ENCODE measurements around the gene SYNDIG1.

SYNDIG1 gene

DNA sequence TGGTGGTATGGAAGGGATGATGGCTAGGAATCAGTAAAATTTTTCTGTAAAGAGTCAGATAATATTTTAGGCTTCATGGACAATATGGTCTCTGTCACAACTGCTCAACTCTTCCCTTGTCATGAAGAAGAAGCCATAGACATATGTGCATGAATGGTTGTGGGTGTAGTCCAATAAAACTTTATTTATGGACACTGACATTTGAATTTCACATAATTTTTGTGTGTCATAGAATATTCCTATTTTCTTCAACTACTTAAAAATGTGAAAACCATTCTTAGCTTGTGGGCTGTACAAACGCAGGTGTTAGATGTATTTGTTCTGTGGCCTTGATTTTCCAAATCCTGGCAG is 59.9 kb downstream of the SYNDIG1 start:
- DNase-seq, result no peak

DNA sequence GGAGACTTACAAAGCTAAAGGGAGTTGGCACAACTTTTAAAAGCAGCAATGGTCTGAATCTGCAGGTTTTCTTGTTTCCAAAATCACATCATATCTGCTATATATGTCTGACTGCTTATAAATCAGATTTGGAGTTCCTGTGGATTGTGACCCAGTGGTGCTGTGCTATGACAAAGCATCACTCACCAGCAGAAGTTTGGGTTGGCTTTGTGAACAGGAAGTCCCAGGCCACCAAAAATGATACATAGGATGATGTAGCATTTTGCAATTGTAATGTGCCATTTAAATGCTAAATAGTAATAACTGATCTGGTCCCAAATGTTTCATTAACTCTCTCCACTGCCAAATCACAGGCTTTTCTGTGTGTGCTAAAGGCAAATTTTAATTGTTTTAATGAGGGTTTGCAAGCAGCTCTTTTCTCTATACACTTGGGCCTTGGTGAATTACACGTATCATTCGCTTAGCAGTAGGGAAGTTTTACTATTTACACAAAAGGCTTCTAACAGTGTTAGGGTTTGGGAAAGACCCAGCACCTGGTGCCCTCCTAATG is 60.8 kb downstream of the SYNDIG1 start:
- DNase-seq, result no peak

GRCh38 chr20:24531202-24531601 is 61.8 kb downstream of the SYNDIG1 start:
- no peak for DNase-seq

DNA sequence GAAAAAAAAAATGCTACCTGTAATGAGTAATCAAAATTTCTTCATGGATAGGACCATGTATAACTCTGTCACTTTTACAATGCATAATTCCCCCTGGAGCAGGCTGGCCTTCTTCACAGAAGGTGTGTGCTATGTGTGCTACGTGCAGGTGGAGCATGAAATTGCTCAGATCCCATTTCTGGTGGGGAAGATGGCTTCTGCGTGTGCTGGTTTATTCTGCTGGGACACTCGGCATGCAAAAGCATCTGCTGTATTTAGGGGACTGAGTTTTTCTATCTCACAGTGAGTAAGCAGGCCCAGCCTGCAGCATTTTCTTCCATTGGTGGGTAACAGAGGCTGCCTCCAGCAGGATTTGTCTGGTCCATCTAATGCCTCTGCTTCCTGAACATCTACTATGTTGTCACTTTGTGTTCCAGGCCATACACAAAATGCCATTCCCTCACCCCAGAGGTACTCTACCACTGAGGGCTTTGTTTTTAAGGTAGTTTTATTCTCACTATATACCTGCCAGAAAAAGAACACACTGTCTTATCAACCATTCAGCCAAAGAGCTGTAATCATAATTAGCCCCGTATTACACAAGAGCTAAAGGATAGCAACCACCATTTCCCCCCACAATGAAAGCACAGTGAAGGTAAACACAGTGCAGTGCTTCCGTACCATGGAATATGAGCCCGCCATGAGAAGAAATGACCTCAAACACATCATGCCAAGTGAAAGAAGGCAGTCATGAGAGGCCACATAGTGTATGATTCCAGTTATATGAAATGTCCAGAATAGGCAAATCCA is 62.4 kb downstream of the SYNDIG1 start:
- DNase-seq, result no peak

GRCh38 chr20:24533449-24533848 is 64.0 kb downstream of the SYNDIG1 start:
- no peak for DNase-seq

DNA sequence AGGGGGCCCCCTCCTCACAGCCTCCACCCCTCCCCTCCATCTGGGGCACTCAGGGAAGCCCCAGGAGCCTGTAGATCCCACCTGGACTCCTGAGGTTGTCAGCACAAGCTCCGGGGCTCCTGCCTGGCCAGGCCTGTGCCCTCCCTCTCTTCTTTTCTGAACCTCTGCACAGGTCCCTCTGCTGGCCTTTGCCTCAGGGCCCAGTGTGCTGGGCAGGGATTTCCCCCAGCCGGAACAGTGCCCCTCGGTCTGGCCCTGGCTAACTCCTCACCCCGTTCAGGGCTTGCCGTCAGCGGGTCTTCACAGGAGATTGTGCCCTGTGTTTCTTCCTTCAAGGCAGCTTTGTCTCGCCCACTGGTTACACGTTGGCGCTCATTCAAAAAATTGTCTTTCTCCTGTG is 64.9 kb downstream of the SYNDIG1 start:
- no peak for DNase-seq

DNA sequence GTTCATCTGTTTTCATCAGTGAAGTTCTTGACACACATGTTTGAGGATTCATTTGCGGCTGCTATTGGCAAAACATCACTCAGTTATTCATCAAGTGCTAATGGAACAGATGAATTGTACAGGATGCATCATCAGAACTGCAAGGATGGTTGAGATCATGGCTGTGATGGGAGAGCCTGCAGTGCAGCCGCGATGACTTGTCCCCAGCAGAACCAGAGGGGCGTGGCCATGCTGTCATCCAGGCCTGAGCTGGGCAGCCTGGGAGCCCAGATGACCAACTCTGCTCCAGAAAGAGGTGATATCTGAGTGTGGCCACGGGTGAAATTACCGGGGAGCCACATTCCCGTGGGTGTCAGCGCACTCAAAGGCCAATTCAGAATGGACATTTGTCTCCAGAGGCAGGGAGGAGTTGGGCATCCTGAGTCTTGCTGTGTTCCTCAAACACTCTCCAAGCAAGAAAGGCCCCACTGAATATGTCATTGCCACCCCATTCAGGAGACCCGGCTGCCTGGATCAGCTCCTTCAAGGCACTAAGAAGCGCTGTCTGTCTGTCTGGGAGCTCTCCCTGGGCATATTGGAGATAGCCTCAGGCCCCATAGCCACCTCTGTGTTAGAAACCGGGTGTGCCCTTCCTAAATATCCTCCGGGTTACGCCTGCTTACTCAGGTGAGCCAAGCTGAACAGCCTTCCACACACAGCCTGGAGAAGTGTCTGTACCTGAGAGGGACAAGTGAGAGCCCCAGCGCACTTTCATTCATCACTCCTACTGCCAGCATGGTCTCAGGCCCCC is 66.7 kb downstream of the SYNDIG1 start:
- no peak for DNase-seq

DNA sequence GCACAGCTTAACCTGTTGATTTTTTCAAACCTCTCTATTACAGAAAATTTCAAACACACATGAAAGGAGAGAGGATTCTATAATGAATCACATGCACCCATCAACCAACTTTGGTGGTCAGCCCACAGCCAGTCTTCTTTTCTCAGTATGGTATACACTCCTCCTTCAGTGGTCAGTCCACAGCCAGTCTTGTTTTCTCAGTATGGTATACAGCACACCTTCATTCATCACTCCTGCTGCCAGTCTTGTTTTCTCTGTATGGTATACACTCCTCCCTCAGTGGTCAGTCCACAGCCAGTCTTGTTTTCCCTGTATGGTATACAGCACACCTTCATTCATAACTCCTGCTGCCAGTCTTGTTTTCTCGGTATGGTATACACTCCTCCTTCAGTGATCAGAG is 67.8 kb downstream of the SYNDIG1 start:
- no peak for DNase-seq

DNA sequence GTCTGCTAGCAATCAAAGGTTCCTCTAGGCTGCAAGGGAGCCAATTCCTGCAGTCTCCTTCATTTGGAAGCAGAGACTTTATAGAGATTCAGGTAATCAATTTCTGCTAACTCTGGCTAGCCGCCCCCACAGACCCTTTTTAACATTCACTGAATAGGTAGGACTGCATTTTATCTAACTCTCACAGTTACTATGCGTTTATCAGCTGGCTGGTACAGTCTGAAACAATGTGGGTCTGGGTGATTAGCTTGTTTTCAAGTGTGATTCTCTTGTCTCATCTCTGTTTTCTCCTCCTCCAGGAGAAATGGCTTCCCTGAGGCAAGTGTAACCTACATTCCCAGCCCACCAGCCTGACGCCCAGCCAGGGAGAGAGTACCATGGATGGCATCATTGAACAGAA is 73.3 kb downstream of the SYNDIG1 start:
- no peak for DNase-seq

DNA sequence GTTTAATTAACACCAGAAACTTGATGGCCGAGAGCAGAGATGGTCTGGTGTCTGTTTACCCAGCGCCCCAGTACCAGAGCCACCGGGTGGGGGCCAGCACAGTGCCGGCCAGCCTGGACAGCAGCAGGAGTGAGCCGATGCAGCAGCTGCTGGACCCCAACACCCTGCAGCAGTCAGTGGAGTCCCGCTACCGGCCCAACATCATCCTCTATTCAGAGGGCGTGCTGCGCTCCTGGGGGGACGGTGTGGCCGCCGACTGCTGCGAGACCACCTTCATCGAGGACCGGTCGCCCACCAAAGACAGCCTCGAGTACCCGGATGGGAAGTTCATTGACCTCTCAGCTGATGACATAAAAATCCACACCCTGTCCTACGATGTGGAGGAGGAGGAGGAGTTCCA is 73.7 kb downstream of the SYNDIG1 start:
- no peak for DNase-seq

- DNase-seq, result no peak
Observed at GRCh38 chr20:24543741-24544140, 74.3 kb downstream of the SYNDIG1 start.

DNA sequence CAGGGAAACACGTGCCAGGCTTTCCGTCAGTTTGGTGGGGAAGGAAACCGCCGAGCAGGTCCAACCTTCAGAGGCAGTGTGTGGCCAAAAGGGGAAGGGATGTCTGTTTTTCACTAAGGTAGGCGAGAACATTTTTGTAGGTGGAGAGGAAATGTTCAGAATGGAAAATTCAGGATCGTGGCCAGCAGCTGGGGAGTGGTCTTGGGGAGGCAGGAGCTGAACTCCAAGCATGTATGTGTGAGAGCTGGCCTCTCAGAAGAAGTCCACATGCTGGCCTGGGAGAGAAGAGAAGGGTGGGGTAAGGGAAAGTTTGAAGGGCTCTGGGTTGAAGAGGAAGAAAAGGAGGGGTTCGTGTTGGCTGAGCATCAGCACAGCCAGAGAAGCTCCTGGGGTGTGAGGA is 74.9 kb downstream of the SYNDIG1 start:
- no peak for DNase-seq

GRCh38 chr20:24545168-24545567 is 75.7 kb downstream of the SYNDIG1 start:
- no peak for DNase-seq

DNA sequence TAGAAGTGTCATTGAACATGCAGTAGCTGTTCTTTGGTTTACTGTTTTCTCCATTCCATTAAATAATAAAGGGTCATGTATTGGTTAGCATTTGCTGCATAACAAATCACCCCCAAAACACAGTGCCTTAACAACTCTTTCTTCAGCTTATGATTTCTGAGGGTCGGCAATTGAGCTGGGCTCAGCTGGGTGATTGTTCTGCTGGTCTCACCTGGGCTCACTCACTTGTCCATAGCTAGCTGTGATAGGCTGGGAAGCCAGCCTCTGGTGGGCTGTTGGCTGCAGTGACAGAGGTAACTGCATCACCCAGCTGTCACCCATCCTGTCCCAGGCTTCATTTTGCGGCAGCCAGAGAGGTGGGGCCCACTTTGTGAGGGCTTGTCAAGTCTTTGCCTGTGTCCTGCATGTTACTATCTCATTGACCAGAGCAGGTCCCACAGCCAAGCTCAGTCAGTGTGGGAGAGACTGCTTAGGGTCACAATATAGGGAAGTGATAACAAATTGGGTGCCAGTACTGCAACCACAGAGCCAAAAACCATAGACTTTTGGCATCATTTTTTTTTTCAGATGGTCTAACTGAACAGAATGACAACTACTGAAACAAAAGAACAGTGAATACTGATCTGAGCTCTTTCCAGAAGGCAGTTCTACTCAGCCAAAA is 76.9 kb downstream of the SYNDIG1 start:
- no peak for DNase-seq

- no peak for DNase-seq
Observed at GRCh38 chr20:24547967-24548366, 78.5 kb downstream of the SYNDIG1 start.

DNA sequence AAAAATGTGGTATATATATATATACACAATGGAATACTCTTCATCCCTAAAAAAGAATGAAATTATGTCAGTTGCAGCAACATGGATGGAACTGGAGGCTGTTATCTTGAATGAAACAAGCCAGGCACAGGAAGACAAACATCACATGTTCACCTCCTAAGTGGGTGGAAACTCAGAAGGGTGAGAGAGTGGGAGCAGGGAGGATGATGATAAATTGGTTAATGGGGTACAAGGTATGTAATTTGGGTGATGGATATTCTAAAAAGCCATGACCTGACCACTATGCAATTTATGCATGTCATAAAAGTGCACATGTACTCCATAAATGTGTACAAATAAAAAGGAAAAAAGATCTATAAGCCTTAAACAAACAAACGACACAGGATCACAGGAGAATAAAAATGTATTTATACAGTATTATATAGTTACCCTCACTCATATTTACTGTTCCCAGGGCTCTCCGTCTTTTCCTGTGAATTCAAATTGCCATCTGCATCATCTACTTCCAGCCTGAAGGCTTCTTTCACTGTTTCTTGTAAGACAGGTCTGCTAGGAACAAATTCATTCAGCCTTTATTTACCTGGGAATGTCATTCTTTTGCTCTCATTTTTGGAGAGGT is 89.8 kb downstream of the SYNDIG1 start:
- no peak for DNase-seq

DNA sequence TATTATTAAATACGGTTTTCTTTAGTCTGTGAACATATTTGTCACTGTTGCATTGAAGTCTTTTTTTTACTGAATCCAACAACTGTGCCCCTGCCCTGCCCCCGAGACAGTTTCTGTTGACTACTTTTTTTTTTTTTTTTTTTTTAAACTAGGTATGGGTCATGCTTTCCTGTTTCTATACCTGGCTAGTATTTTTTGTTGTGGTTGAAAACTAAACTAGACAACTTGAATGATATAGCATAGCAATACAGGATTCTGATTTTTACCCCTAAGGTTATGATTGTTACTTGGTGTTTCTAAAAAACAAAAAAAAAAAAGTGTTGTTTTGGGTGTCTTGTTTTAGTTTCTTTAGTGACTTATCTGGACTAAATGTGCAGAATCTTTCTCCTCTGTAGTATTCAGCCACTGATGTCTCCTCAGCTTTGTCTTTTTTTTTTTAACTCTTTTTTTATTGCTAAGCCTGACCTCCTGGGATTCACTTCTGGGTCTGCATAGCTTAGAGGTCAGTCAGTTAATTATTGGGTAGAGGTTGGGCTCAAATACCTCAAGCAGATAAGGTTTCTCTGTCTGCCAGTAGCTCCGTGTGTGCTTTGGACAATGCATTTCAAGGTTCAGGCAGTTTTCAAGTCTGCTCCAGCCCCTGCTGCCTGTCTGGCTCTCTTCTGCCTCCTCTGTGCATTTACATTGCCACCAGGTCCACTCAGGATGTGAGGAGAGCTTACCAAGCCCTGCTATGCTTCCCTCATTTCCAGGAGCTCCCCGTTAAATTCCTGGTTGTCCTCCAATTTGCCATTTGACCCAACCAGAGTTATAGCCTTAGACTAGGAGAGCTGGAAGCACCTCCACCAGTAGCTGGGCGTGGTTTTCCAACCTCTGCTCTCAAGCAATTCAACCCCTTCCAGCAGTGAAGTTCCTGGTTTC is 91.4 kb downstream of the SYNDIG1 start:
- no peak for DNase-seq

DNA sequence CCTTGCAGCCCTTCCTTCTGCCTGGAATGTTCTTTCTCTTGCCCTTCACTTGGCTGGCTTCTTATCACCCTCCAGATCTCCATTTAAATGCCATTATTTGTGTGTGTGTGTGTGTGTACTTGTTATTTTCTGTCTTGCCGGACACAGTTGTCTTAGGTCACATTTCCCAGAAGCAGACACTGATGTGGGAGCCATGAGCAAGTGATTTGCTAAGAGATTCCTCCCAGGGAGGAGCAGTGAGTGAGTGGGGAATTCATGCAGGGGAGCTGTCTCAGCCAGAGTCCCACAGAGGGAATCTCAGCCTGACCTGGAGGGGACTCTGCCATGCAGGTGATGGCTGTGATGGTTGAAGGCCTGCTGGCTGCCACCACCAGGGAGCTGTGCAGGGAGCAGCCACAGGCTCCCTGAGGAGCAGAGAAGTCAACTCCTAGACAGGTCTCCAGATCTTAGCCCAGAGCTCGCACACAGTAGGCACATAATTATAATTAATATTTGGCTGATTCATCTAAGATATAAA is 96.5 kb downstream of the SYNDIG1 start:
- no peak for DNase-seq

- DNase-seq, result no peak
Observed at GRCh38 chr20:24566656-24567055, 97.2 kb downstream of the SYNDIG1 start.

GRCh38 chr20:24567508-24567907 is 98.1 kb downstream of the SYNDIG1 start:
- no peak for DNase-seq

DNA sequence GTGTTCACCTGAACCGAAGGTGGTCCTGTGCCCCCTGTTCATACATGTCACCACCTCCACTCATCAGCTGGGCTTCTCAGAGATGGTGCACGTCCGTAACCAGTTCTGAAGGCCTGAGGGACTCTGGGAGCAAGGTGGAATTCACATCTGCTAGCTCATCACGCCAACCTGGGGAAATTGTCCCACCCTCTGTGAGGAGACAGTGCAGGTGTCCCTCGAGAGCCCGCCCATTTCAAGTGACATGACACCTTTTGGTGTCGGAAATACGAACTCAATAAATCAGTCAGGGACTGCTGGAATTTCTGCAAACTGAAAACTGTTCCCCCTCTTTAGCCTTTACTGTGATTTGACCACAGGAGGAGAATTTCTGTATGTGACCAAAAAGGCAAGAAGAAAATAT is 99.4 kb downstream of the SYNDIG1 start:
- no peak for DNase-seq

DNA sequence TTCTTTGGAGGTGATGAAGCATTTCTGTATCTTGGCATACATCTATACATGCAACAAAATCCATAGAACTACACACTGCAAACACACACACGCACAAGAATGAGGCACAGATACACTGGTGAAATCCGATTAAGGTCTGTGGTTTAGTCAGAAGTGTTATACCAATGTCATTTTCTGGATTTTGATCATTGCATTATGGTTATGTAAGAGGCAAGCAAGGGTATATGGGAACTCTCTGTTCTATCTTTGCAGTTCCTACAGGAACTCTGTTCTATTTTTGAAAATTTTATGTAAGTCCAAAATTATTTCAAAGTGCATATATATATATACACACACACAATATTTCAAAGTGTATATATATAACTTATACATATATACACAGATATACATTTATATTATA is 101.7 kb downstream of the SYNDIG1 start:
- DNase-seq, result no peak

All from inflammatory macrophage treated with lipopolysaccharide for 1 hour (primary cell).